LNCaP clone FGC (cell line): ENCODE measurements around the gene NEIL3.

Experiments used
- DNase-seq: peaks from one replicate; pipeline ENCODE4 v3.0.0-alpha.2; 2011; ENCODE audit warnings: low read depth
- H3K4me3 ChIP-seq: 2 replicates; pipeline ENCODE4 v1.5.1; 2011; ENCODE audit warnings: mild to moderate bottlenecking, low read depth, low read length, control low read depth
- CTCF ChIP-seq: IDR thresholded peaks from 2 replicates; pipeline ENCODE4 v1.5.1; 2012; ENCODE audit warnings: mild to moderate bottlenecking; ENCODE audit not compliant: control insufficient read depth, insufficient read depth; ENCODE audit errors: extremely low read depth

NEIL3 gene

GRCh38 chr4:177313263-177313662, 3.6 kb downstream of the NEIL3 start:
- DNase-seq: no peak
- H3K4me3 ChIP-seq: no peak overlapping the region
- no peak for TF ChIP-seq CTCF

DNA sequence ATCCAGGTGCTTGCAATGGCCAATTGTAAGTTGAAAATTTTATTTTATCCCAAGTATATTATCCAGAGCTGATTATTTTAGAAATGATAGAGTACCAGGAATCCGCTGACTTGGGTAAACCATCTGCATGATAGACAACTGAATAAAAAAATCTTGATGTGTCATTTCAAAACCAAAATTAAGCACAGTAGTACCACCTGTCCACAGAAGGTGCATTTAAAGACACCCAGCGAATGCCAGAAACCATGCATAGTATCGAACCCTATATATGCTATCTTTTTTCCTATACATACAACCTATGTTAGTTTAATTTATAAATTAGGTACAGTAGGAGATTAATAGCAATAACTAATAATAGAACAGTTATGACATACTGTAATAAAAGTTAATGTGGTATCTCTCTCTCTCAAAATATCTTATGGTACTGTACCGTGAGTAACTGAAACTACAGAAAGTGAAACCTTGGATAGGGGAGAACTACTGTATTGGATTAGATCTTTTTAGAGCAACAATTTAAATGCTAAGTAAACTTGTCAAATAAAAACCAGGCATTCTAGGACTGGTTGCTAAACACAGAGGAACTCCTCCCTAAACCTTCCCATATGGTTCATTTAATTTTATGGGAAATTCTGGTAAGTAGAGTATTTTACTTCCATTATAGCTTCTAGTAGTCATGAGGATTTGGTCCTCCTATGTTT, 6.2 kb downstream of the NEIL3 start:
- no peak for TF ChIP-seq CTCF
- DNase-seq: no peak
- H3K4me3 ChIP-seq: no peak overlapping the region

DNA sequence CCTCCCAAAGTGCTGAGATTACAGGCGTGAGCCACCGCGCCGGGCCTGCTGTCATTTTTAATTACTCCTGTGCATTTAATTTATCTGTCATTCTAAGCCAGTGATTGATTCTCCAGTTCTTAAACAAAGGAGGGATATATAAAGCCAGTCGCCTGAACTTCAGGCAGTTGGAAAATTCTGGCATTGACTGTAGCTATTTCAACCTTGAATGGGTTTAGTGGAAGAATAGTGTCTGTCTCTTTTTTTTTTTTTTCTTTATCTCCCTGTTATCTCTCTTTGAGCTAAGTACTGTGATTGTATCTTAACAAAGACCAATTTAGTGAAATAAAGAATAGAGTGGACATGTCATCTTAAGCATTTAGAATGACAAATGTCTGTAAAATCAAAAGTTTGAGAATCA, 11.0 kb downstream of the NEIL3 start:
- no peak for DNase-seq
- H3K4me3 ChIP-seq: no peak overlapping the region
- TF ChIP-seq CTCF: no peak

GRCh38 chr4:177321647-177322046, 12.0 kb downstream of the NEIL3 start:
- H3K4me3 ChIP-seq: no peak overlapping the region
- no peak for TF ChIP-seq CTCF
- DNase-seq: no peak

DNA sequence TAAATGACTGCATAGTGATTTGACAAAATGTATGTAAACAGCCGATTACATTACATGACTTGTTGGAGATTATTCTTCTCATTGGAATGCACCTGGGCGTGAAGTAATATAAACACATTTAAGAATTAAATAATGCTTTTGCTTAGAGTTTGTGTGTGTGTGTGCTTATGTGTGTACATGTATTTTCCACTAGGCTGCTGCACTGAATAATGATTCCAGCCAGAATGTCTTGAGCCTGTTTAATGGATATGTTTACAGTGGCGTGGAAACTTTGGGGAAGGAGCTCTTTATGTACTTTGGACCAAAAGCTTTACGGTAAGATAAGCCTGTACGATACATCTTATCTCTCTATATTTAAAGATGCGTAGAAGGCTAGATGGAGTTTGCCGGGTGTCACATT, 12.6 kb downstream of the NEIL3 start:
- peak; percentile 44 for DNase-seq
- H3K4me3 ChIP-seq: no peak overlapping the region
- no peak for TF ChIP-seq CTCF

- TF ChIP-seq CTCF: no peak
- H3K4me3 ChIP-seq: no peak overlapping the region
- no peak for DNase-seq
Observed at GRCh38 chr4:177322881-177323280, 13.2 kb downstream of the NEIL3 start.

- no peak overlapping the region for H3K4me3 ChIP-seq
- TF ChIP-seq CTCF: no peak
- DNase-seq: no peak
Observed at GRCh38 chr4:177323416-177323815, 13.7 kb downstream of the NEIL3 start.
